IMR-90 (cell line): ENCODE data around the gene PTPRS. TPM values are rescaled to one million over a fixed set of nuclear protein-coding genes. Genes with fewer than 3 reads are reported as not detected.

ENCODE experiments used
- ATAC-seq: fragments of 200-7000 bp; cut with Tn5 transposase; 2 replicates; pipeline ENCODE4 v1.9.1; 2020; ENCODE audit warnings: low read depth, mild to moderate bottlenecking, moderate library complexity
- BruUV-seq: library from RNA; stranded (reverse); fragments of 400-500 nt; replicated peaks from 2 replicates; lab custom pipeline; 2021; lab: Mats Ljungman, UMichigan
- CTCF ChIA-PET: fragments of 300-600 bp; formaldehyde crosslinking; extraction: SDS; loops from one replicate; lab custom pipeline; 2021; ENCODE audit warnings: antibody characterized with exemption; lab: Yijun Ruan, JAX
- POLR2A ChIA-PET: fragments of 300-600 bp; sonication (Branson Sonifier 250); formaldehyde crosslinking; loops from one replicate; lab custom pipeline; 2022; ENCODE audit warnings: antibody characterized with exemption; ENCODE audit not compliant: unreplicated experiment; lab: Charles Lee
- DNase-seq: peaks from one replicate; pipeline ENCODE4 v3.0.0; 2013
- H2AFZ ChIP-seq: replicated peaks from 2 replicates; pipeline ENCODE3; 2013; ENCODE audit warnings: low read length, mild to moderate bottlenecking; ENCODE audit not compliant: poor library complexity
- H2AK5ac ChIP-seq: 2 replicates; pipeline ENCODE4 v1.6.1; 2013; ENCODE audit warnings: low read depth, low read length, inconsistent platforms
- H2AK9ac ChIP-seq: replicated peaks from 2 replicates; pipeline ENCODE3; 2013; ENCODE audit warnings: mild to moderate bottlenecking, low read depth, low read length, moderate library complexity; ENCODE audit not compliant: poor library complexity
- H2BK120ac ChIP-seq: 2 replicates; pipeline ENCODE4 v1.6.1; 2013; ENCODE audit warnings: low read depth, low read length, inconsistent platforms
- H2BK15ac ChIP-seq: 3 replicates; pipeline ENCODE4 v1.6.1; 2013; ENCODE audit warnings: low read depth, low read length, inconsistent platforms
- H2BK20ac ChIP-seq: 2 replicates; pipeline ENCODE4 v1.6.1; 2013; ENCODE audit warnings: low read depth, mild to moderate bottlenecking, inconsistent platforms, low read length, moderate library complexity
- H2BK5ac ChIP-seq: 2 replicates; pipeline ENCODE4 v1.6.1; 2013; ENCODE audit warnings: mild to moderate bottlenecking, low read depth, low read length, inconsistent platforms; ENCODE audit not compliant: poor library complexity, severe bottlenecking
- H3K14ac ChIP-seq: replicated peaks from 2 replicates; pipeline ENCODE4 v1.6.1; 2013; ENCODE audit warnings: low read depth, low read length, inconsistent platforms
- H3K18ac ChIP-seq: 2 replicates; pipeline ENCODE4 v1.6.1; 2013; ENCODE audit warnings: low read depth, low read length, control low read depth
- H3K23ac ChIP-seq: 2 replicates; pipeline ENCODE4 v1.6.1; 2013; ENCODE audit warnings: low read depth, low read length, inconsistent platforms
- H3K27ac ChIP-seq: 2 replicates; pipeline ENCODE4 v1.5.1; 2013; ENCODE audit warnings: mild to moderate bottlenecking, control low read depth, low read length; ENCODE audit not compliant: insufficient read depth
- H3K27me3 ChIP-seq: 2 replicates; pipeline ENCODE4 v1.6.1; 2013; ENCODE audit warnings: low read length; ENCODE audit not compliant: control insufficient read depth, insufficient read depth
- H3K36me3 ChIP-seq: 2 replicates; pipeline ENCODE4 v1.6.1; 2013; ENCODE audit warnings: low read length, mixed read lengths; ENCODE audit not compliant: control insufficient read depth, insufficient read depth
- H3K4ac ChIP-seq: 2 replicates; pipeline ENCODE4 v1.6.1; 2013; ENCODE audit warnings: low read depth, low read length, inconsistent platforms
- H3K4me1 ChIP-seq: 2 replicates; pipeline ENCODE4 v1.6.1; 2013; ENCODE audit warnings: low read length, mixed read lengths; ENCODE audit not compliant: control insufficient read depth, insufficient read depth
- H3K4me2 ChIP-seq: 2 replicates; pipeline ENCODE4 v1.6.1; 2013; ENCODE audit warnings: low read depth, mild to moderate bottlenecking, control low read depth, low read length, moderate library complexity
- H3K4me3 ChIP-seq: 2 replicates; pipeline ENCODE4 v1.5.1; 2013; ENCODE audit warnings: low read depth, mild to moderate bottlenecking, control low read depth, low read length, moderate library complexity; ENCODE audit not compliant: insufficient read depth
- H3K56ac ChIP-seq: 2 replicates; pipeline ENCODE4 v1.6.1; 2013; ENCODE audit warnings: low read length, inconsistent platforms; ENCODE audit not compliant: insufficient read depth; ENCODE audit errors: extremely low read depth
- H3K79me1 ChIP-seq, 2 experiments: 2 replicates each; pipeline ENCODE4 v1.6.1; 2013; ENCODE audit warnings: low read length in 2 of 2, inconsistent platforms in 1 of 2, low read depth in 1 of 2
- H3K9ac ChIP-seq: 2 replicates; pipeline ENCODE4 v1.6.1; 2013; ENCODE audit warnings: low read depth, low read length, control low read depth
- H3K9me1 ChIP-seq: 2 replicates; pipeline ENCODE4 v1.6.1; 2013; ENCODE audit warnings: low read length, inconsistent platforms; ENCODE audit not compliant: insufficient read depth
- H3K9me3 ChIP-seq: 2 replicates; pipeline ENCODE4 v1.6.1; 2013; ENCODE audit warnings: low read length; ENCODE audit not compliant: control insufficient read depth, insufficient read depth
- H4K20me1 ChIP-seq: 2 replicates; pipeline ENCODE4 v1.6.1; 2013; ENCODE audit warnings: low read length, inconsistent platforms; ENCODE audit not compliant: insufficient read depth
- H4K5ac ChIP-seq: 2 replicates; pipeline ENCODE4 v1.6.1; 2013; ENCODE audit warnings: mild to moderate bottlenecking, low read depth, low read length, control low read depth
- H4K8ac ChIP-seq, 2 experiments: 2 replicates each; pipeline ENCODE4 v1.6.1; 2013; ENCODE audit warnings: low read depth in 2 of 2, low read length in 2 of 2, control low read depth in 1 of 2, inconsistent platforms in 1 of 2
- H4K91ac ChIP-seq: 2 replicates; pipeline ENCODE4 v1.6.1; 2013; ENCODE audit warnings: low read depth, low read length, inconsistent platforms; ENCODE audit not compliant: insufficient read depth
- FOS ChIP-seq: fragments of 150-350 bp; IDR thresholded peaks from 2 replicates; pipeline ENCODE4 v1.6.1; 2016; ENCODE audit warnings: low read depth, low read length
- NFE2L2 ChIP-seq: fragments of 150-350 bp; IDR thresholded peaks from 2 replicates; pipeline ENCODE4 v1.6.1; 2016; ENCODE audit warnings: low read depth, mild to moderate bottlenecking, low read length
- RAD21 ChIP-seq: IDR thresholded peaks from 2 replicates; pipeline ENCODE4 v1.6.1; 2012; ENCODE audit warnings: low read length, improper control_type of control experiment
- RFX5 ChIP-seq: IDR thresholded peaks from 2 replicates; pipeline ENCODE4 v1.8.0; 2012; ENCODE audit warnings: low read depth, mild to moderate bottlenecking, low read length, moderate library complexity
- WGBS, 2 experiments: methylation state at CpG; one replicate each; pipeline versions ENCODE4 v1.1.5 to v1.1.7; 2013; ENCODE audit warnings: missing lambda C conversion rate in 2 of 2; ENCODE audit not compliant: insufficient read length in 1 of 2; ENCODE audit errors: extremely low coverage in 2 of 2; 5-methylcytosine and 5-hydroxymethylcytosine counted together
- dilution Hi-C: fragments of 300-500 bp; cut with HindIII; formaldehyde crosslinking; loops from one replicate; pipeline ENCODE4 v1.14.3; 2018; ENCODE audit warnings: low sequenced_read_pairs; ENCODE audit not compliant: unreplicated experiment
- in situ Hi-C: fragments of 300-500 bp; cut with MboI; formaldehyde crosslinking; loops from 3 replicates; pipeline ENCODE4 v1.14.3; 2019; ENCODE audit warnings: low sequenced_read_pairs, inconsistent platforms, mixed read lengths
- intact Hi-C: fragments of 100-400 bp; cut with micrococcal nuclease; formaldehyde crosslinking; loops from 2 replicates; pipeline ENCODE4 v1.10.0; 2022
- polyA plus RNA-seq, 3 experiments: library from polyadenylated mRNA; depleted of rRNA; stranded (reverse); fragments of >200 nt; gene quantifications; 2 replicates each; pipeline ENCODE4 v1.2.3, GENCODE V29; 2012; ENCODE audit warnings: low replicate concordance in 1 of 3
- total RNA-seq: library from RNA; depleted of rRNA; stranded (reverse); fragments of >200 nt; gene quantifications from 2 replicates; pipeline ENCODE4 v1.2.3, GENCODE V29; 2012
- TF ChIP-seq, protein P1 (sequence below): fragments of 150-350 bp; IDR thresholded peaks from 2 replicates; pipeline ENCODE4 v1.6.1; 2016; ENCODE audit warnings: low read depth, mild to moderate bottlenecking, low read length, moderate library complexity, borderline replicate concordance
- TF ChIP-seq, protein P2 (sequence below): conservative IDR thresholded peaks from 2 replicates; pipeline ENCODE4 v1.5.1; 2012; ENCODE audit warnings: mild to moderate bottlenecking, low read depth, low read length, improper control_type of control experiment

The PTPRS gene
- total and polyA plus RNA-seq, 2 of the 4 experiments (the other 2 are of a cell fraction), result 40.1 to 51.9 TPM

GRCh38 chr19:5318306-5318705 lies 22.3 kb downstream of the PTPRS start:
- in situ Hi-C loops, result no loop called here
- Histone ChIP-seq H3K9me3 (no peaks in the 10 kb centered on the region), H3K36me3 (no peaks in the 10 kb centered on the region), H3K4ac (no peak overlapping the region), H3K4me1 (peaks cover 3% of the 10 kb centered on the region; the same call in 1 of the 2 replicates), H3K18ac (no peak overlapping the region), H2BK120ac (no peak overlapping the region), H3K27me3 (no peaks in the 10 kb centered on the region), H2AK5ac (no peak overlapping the region), H4K5ac (no peak overlapping the region), H2AFZ (no peak overlapping the region), H3K79me1 (peaks cover 4 to 13% of the 10 kb centered on the region in 2 experiments; a peak in 3 of 4 replicates), H2BK20ac (no peak overlapping the region), H2AK9ac (no peak overlapping the region), H3K9ac (no peak overlapping the region), H3K14ac (no peak overlapping the region), H3K56ac (no peak overlapping the region), H4K20me1 (peaks cover 36% of the 10 kb centered on the region), H2BK15ac (no peak overlapping the region), H4K91ac (no peak overlapping the region), H2BK5ac (no peak overlapping the region), H3K4me2 (no peak overlapping the region), H3K4me3 (no peak overlapping the region), H3K27ac (no peak overlapping the region), H3K23ac (no peak overlapping the region), H4K8ac (no peak overlapping the region), H3K9me1 (peaks cover 7% of the 10 kb centered on the region; the same call in 1 of the 2 replicates)
- DNase-seq, result no peak
- WGBS, 2 experiments, result 100% methylated on average over 1 of the region's 6 CpGs; no CpG with 5 or more reads in 1 of the 2 experiments
- dilution Hi-C loops, result no loop called here
- intact Hi-C loops, result no loop called here
- no peak for ATAC-seq
- POLR2A ChIA-PET, result no interaction called here
- TF ChIP-seq, protein P1, sequence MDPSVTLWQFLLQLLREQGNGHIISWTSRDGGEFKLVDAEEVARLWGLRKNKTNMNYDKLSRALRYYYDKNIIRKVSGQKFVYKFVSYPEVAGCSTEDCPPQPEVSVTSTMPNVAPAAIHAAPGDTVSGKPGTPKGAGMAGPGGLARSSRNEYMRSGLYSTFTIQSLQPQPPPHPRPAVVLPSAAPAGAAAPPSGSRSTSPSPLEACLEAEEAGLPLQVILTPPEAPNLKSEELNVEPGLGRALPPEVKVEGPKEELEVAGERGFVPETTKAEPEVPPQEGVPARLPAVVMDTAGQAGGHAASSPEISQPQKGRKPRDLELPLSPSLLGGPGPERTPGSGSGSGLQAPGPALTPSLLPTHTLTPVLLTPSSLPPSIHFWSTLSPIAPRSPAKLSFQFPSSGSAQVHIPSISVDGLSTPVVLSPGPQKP, result no peak
- TF ChIP-seq RFX5, result no peak
- TF ChIP-seq, protein P2, sequence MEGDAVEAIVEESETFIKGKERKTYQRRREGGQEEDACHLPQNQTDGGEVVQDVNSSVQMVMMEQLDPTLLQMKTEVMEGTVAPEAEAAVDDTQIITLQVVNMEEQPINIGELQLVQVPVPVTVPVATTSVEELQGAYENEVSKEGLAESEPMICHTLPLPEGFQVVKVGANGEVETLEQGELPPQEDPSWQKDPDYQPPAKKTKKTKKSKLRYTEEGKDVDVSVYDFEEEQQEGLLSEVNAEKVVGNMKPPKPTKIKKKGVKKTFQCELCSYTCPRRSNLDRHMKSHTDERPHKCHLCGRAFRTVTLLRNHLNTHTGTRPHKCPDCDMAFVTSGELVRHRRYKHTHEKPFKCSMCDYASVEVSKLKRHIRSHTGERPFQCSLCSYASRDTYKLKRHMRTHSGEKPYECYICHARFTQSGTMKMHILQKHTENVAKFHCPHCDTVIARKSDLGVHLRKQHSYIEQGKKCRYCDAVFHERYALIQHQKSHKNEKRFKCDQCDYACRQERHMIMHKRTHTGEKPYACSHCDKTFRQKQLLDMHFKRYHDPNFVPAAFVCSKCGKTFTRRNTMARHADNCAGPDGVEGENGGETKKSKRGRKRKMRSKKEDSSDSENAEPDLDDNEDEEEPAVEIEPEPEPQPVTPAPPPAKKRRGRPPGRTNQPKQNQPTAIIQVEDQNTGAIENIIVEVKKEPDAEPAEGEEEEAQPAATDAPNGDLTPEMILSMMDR, result no peak
- TF ChIP-seq NFE2L2, result no peak
- no peak for TF ChIP-seq FOS
- no peak for TF ChIP-seq RAD21
- CTCF ChIA-PET, result no interaction called here
- BruUV-seq, result no TSS peak
